ENCODE results near the gene PRSS16. TPM values are rescaled to one million over a fixed set of nuclear protein-coding genes. Genes with fewer than 3 reads are reported as not detected.

PRSS16 gene
- total RNA-seq, 3 donors from 2014 or later, result 0.80 to 31.0 (median 12.8) TPM

DNA sequence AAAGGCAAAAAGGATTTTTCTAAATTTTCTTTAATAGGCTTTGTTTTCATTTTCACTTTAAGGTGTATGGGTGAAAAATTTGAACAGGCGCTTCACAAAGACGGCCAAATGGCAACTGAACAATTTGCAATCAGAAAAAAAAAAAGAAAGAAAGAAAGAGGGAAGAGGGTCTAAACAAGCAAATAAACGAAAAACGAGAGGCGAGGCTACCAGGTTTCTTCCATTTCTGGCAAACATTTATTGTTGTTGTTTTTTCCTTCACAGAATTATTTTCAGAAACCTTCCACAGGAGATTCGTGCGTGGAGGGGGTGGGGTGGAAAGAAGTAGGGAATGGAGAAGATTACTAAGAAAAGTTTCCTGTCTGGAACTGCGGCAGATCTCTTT is 40.2 kb downstream of the PRSS16 start:
- no peak overlapping the region for H3K4me3 ChIP-seq
- intact Hi-C loops (cut with DNase I; ENCODE audit: low total_unique reads), result no loop called here
- H3K4me1 ChIP-seq, result no peaks in the 10 kb centered on the region
- TF ChIP-seq, protein P1, sequence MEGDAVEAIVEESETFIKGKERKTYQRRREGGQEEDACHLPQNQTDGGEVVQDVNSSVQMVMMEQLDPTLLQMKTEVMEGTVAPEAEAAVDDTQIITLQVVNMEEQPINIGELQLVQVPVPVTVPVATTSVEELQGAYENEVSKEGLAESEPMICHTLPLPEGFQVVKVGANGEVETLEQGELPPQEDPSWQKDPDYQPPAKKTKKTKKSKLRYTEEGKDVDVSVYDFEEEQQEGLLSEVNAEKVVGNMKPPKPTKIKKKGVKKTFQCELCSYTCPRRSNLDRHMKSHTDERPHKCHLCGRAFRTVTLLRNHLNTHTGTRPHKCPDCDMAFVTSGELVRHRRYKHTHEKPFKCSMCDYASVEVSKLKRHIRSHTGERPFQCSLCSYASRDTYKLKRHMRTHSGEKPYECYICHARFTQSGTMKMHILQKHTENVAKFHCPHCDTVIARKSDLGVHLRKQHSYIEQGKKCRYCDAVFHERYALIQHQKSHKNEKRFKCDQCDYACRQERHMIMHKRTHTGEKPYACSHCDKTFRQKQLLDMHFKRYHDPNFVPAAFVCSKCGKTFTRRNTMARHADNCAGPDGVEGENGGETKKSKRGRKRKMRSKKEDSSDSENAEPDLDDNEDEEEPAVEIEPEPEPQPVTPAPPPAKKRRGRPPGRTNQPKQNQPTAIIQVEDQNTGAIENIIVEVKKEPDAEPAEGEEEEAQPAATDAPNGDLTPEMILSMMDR (IDR thresholded peaks at IDR 0.05), result no peak
- TF ChIP-seq POLR2AphosphoS5 (IDR thresholded peaks at IDR 0.05), result no peak
- TF ChIP-seq POLR2A (IDR thresholded peaks at IDR 0.05), result no peak
- no peak overlapping the region for H3K27ac ChIP-seq
- DNase-seq (ENCODE audit: low spot score in 2 of 2), result no peak
- peaks cover 0 to 22% of the 10 kb centered on the region in 2 donors for H3K9me3 ChIP-seq
- no peaks in the 10 kb centered on the region for H3K36me3 ChIP-seq
- peaks cover 0 to 98% of the 10 kb centered on the region in 2 donors for H3K27me3 ChIP-seq

DNA sequence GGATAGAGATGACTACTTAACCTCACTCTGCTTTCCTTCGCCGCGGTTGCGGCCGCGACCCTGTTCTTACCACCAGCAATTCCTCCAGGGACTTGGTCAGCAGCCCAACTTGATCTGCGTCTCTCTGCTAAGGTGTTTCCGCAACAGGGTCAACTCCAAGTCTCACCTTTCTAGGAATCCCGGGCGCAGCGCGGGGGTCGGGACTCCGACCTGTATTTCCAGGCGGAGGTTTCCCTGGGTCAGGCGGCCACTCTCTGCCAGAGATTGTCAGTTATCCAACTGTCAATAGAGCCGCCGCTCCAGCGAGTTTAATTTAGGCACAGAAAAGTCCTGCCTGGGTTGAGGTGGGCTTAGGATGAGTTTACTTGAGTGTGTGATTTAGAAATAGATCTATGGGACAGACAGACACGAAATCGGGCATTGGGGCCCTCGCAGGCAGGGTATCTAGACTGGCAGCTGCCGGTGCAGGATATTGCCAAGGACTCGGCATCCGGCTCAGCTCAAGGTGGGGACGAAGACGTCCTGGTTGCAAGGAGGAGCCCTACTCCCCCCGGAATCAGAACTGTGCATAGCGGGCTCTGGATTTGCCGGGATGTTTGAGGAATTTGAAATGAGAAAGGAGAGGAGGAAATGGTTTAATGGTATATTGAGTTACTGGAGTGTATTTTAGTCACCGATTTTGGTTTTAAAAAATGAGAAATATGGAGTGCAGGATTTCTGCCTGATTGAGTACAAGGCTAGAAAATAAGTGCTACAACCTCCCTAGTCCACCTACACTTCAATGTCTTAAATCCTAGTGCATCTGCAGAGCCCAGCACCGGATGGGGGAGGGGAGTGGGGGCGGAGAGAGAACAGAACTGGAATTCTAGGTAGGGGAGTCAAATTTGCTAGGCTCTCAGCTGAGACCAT is 40.9 kb downstream of the PRSS16 start:
- Histone ChIP-seq H3K27ac (no peak overlapping the region), H3K36me3 (no peaks in the 10 kb centered on the region), H3K27me3 (peaks cover 0 to 97% of the 10 kb centered on the region in 2 donors), H3K4me3 (no peak overlapping the region), H3K4me1 (no peaks in the 10 kb centered on the region), H3K9me3 (peaks cover 0 to 15% of the 10 kb centered on the region in 2 donors)
- no peak for DNase-seq (ENCODE audit: low spot score in 2 of 2)
- TF ChIP-seq POLR2A (IDR thresholded peaks at IDR 0.05) (no peak), POLR2AphosphoS5 (IDR thresholded peaks at IDR 0.05) (no peak)
- TF ChIP-seq, protein P1 (IDR thresholded peaks at IDR 0.05), result no peak
- intact Hi-C loops (cut with DNase I; ENCODE audit: low total_unique reads), result no loop called here

DNA sequence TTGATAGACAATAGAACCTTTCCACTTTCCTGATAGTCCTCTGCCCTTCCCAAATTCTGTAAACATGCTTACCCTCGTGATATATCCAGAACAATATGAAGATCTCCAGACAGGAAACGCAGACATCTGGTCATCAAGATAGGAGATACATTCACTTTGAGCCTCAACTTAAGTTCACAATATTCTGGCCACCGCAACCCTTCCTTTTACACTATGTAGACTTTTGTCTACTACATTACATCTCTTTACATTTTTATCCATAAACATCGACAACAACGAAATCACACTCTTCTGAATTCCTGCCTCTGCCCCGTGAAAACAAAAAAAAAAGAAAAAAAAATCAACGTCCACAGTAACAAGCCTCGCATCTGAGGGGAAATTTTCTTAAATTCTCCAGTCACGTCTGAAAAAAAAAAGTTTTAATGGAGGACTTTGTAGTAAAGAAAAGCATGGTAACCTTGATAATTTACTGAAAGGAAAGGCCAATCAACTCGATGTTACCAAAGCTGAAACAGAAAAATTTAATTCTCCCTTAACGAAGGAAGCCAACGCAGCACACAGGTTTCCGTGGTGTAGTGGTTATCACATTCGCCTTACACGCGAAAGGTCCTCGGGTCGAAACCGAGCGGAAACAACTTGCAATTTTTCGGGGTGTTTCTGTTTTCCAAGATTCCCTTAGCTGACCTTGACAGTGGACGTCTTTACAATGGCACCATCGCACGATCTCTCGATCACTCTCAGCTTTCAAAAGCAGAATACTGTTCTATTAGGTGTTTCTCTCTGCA is 42.8 kb downstream of the PRSS16 start:
- Histone ChIP-seq H3K27me3 (peaks cover 0 to 98% of the 10 kb centered on the region in 2 donors), H3K9me3 (peaks cover 0 to 10% of the 10 kb centered on the region in 2 donors), H3K4me1 (no peaks in the 10 kb centered on the region), H3K36me3 (no peaks in the 10 kb centered on the region), H3K4me3 (no peak overlapping the region), H3K27ac (no peak overlapping the region)
- TF ChIP-seq POLR2AphosphoS5 (IDR thresholded peaks at IDR 0.05) (no peak), POLR2A (IDR thresholded peaks at IDR 0.05) (no peak)
- TF ChIP-seq, protein P1 (IDR thresholded peaks at IDR 0.05), result no peak
- intact Hi-C loops (cut with DNase I; ENCODE audit: low total_unique reads), result no loop called here
- DNase-seq (ENCODE audit: low spot score in 2 of 2), result no peak

DNA sequence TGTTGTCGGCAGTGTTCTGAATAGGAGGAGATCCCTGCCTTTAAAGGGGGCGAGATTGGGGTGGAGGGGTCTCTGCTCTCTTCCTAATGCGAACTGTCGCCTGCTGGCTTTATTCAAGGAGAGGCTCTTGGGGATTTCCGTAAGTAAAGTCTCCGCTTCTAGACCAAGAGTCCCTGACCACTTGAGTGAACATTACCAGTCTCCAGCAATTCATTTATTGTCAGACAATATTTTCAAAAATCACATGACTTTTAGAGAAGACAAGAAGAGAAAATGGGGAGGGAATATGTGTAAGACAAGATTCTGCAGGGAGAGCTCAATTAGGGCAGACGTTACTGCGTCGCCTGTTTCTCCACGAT is 43.3 kb downstream of the PRSS16 start:
- Histone ChIP-seq H3K27ac (no peak overlapping the region), H3K27me3 (peaks cover 0 to 98% of the 10 kb centered on the region in 2 donors), H3K4me1 (no peaks in the 10 kb centered on the region), H3K4me3 (no peak overlapping the region), H3K9me3 (peaks cover 0 to 10% of the 10 kb centered on the region in 2 donors), H3K36me3 (no peaks in the 10 kb centered on the region)
- DNase-seq (ENCODE audit: low spot score in 2 of 2), result no peak
- intact Hi-C loops (cut with DNase I; ENCODE audit: low total_unique reads), result no loop called here
- TF ChIP-seq, protein P1 (IDR thresholded peaks at IDR 0.05), result no peak
- TF ChIP-seq POLR2A (IDR thresholded peaks at IDR 0.05), result no peak
- TF ChIP-seq POLR2AphosphoS5 (IDR thresholded peaks at IDR 0.05), result no peak
